ENCODE measurements around the gene SORBS2. TPM values are rescaled to one million over a fixed set of nuclear protein-coding genes. Genes with fewer than 3 reads are reported as not detected.

Gene SORBS2
- total and polyA plus RNA-seq, 2 of the 8 experiments (the other 6 are each of a cell fraction or from before 2014, with no cell fraction given) = 73.0 to 87.1 TPM

DNA sequence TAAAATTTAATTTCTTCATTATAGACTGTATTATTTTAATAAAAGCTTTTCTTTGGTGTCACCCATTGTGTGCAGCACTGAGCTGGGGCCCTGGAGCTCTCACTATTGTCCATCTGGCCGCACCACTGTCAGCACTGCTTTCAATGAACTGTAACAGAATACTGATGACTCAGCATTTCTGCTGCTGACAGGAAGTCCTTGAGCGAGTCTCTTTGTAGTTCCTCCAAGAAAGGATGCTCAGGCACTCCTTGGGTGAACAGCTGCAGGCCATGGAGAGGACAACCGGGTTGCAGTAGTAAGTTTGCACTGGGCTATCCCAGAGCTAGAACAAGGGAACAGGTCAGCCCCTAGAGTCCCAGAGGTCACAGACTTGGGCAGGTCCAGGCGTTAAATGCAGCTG, 81.6 kb downstream of the SORBS2 start:
- peak overlapping the region; percentile 32 for H4K91ac ChIP-seq (replicated peaks; ENCODE audit: insufficient read length, low read length)
- H4K8ac ChIP-seq (ENCODE audit: extremely low read depth, insufficient read depth, low read length) = no peak overlapping the region
- H3K18ac ChIP-seq (ENCODE audit: extremely low read depth, low read length) = no peak overlapping the region
- H2BK20ac ChIP-seq (ENCODE audit: low read length) = peak overlapping the region; percentile 62
- H3K4me3 ChIP-seq (ENCODE audit: extremely low read depth in 1 of 4, insufficient read depth in 2 of 4, low read depth in 3 of 4, low read length in 4 of 4) = no peak overlapping the region
- H3K4me2 ChIP-seq (ENCODE audit: insufficient read depth in 1 of 2, low read depth in 2 of 2, low read length in 2 of 2) = no peak overlapping the region
- ChIA-PET POLR2A (ENCODE audit: partially characterized antibody) (interaction anchor here (1.0 kb wide), 3 partner anchors 8 to 89 kb away, joined by 3 to 5 read pairs (median 3); no protein-coding TSS in a partner anchor), CTCF (ENCODE audit: partially characterized antibody) (interaction anchor here (1.0 to 1.2 kb wide), 4 partner anchors 94 to 137 kb away, joined by 3 to 4 read pairs (median 4); no protein-coding TSS in a partner anchor)
- 0 out of 2 replicates have a peak overlapping the region, but pooled peaks have one; percentile 85 for H2AK5ac ChIP-seq (ENCODE audit: low read depth, low read length)
- no peak overlapping the region for H3K23ac ChIP-seq (ENCODE audit: insufficient read length)
- H2BK120ac ChIP-seq (replicated peaks; ENCODE audit: low read depth, low read length) = peak overlapping the region; percentile 24
- 84% methylated on average over 4 of the region's 4 CpGs; no CpG with 5 or more reads in 1 of the 2 experiments for WGBS, 2 experiments (ENCODE audit: extremely low coverage in 1 of 2, insufficient coverage in 1 of 2, insufficient read length in 1 of 2, insufficient replicate concordance in 2 of 2, low coverage in 1 of 2, low lambda C conversion rate in 2 of 2, missing lambda C conversion rate in 1 of 2)
- H3K27me3 ChIP-seq (replicated peaks in 1 of 4; ENCODE audit: control insufficient read depth in 3 of 4, extremely low read depth in 1 of 4, insufficient read depth in 3 of 4, low read length in 3 of 4) = no peaks in the 10 kb centered on the region
- peaks cover 0 to 4% of the 10 kb centered on the region in 2 experiments; a peak in 2 of 4 replicates for H3K79me2 ChIP-seq (ENCODE audit: control insufficient read depth in 1 of 2, insufficient read depth in 2 of 2, low read length in 2 of 2)
- TF ChIP-seq EZH2 (IDR thresholded peaks at IDR 0.05; ENCODE audit: low read depth, low read length, severe bottlenecking) (no peak), TBP (IDR thresholded peaks at IDR 0.05; ENCODE audit: low read depth, low read length) (no peak), SIN3A (conservative IDR thresholded peaks at IDR 0.05 in 1 of 2, IDR thresholded peaks at IDR 0.05 in 1 of 2; ENCODE audit: low read depth in 1 of 2, low read length in 2 of 2) (no peak), CHD2 (IDR thresholded peaks at IDR 0.05; ENCODE audit: low read length) (no peak), BACH1 (IDR thresholded peaks at IDR 0.05; ENCODE audit: low read length) (peak; percentile 97), HDAC2 (IDR thresholded peaks at IDR 0.05; ENCODE audit: borderline replicate concordance in 1 of 2, low read depth in 2 of 2, low read length in 2 of 2) (no peak), MAFK (IDR thresholded peaks at IDR 0.05; ENCODE audit: low read depth, low read length) (peak; percentile 100), CTBP2 (IDR thresholded peaks at IDR 0.05; ENCODE audit: borderline replicate concordance, insufficient read depth, insufficient read length, low read length) (no peak)
- TF ChIP-seq, protein P1, sequence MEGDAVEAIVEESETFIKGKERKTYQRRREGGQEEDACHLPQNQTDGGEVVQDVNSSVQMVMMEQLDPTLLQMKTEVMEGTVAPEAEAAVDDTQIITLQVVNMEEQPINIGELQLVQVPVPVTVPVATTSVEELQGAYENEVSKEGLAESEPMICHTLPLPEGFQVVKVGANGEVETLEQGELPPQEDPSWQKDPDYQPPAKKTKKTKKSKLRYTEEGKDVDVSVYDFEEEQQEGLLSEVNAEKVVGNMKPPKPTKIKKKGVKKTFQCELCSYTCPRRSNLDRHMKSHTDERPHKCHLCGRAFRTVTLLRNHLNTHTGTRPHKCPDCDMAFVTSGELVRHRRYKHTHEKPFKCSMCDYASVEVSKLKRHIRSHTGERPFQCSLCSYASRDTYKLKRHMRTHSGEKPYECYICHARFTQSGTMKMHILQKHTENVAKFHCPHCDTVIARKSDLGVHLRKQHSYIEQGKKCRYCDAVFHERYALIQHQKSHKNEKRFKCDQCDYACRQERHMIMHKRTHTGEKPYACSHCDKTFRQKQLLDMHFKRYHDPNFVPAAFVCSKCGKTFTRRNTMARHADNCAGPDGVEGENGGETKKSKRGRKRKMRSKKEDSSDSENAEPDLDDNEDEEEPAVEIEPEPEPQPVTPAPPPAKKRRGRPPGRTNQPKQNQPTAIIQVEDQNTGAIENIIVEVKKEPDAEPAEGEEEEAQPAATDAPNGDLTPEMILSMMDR (IDR thresholded peaks at IDR 0.05; ENCODE audit: control extremely low read depth in 1 of 3, insufficient read depth in 1 of 3, low read depth in 1 of 3, low read length in 3 of 3) = no peak
- no peaks in the 10 kb centered on the region for H3K23me2 ChIP-seq (ENCODE audit: low read depth, low read length)
- H3K4me1 ChIP-seq (replicated peaks in 1 of 4; ENCODE audit: control insufficient read depth in 3 of 4, insufficient read depth in 4 of 4, low read length in 3 of 4) = peaks cover 3 to 10% (median 5%) of the 10 kb centered on the region in 4 experiments; a peak in 6 of 7 replicates
- H3K79me1 ChIP-seq (ENCODE audit: low read depth, low read length) = no peaks in the 10 kb centered on the region; the same call in 1 of the 2 replicates
- H3K14ac ChIP-seq (ENCODE audit: insufficient read length) = no peak overlapping the region
- H2BK5ac ChIP-seq (ENCODE audit: low read depth, low read length) = no peak overlapping the region; the same call in 1 of the 2 replicates
- DNase-seq (ENCODE audit: low read depth in 1 of 2, low spot score in 2 of 2) = no peak
- peaks cover 0 to 12% (median 0%) of the 10 kb centered on the region in 4 experiments; a peak in 4 of 8 replicates for H3K36me3 ChIP-seq (ENCODE audit: control insufficient read depth in 2 of 4, insufficient read depth in 4 of 4, low read length in 3 of 4)
- H2AFZ ChIP-seq (ENCODE audit: low read length) = no peak overlapping the region
- no peak overlapping the region for H3K4ac ChIP-seq (replicated peaks; ENCODE audit: insufficient read length, low read depth, low read length)
- no peak overlapping the region for H3K27ac ChIP-seq (ENCODE audit: low read depth, low read length)
- H3K56ac ChIP-seq (replicated peaks; ENCODE audit: insufficient read length, low read depth, low read length) = no peak overlapping the region
- peak; percentile 36 for FAIRE-seq
- no peak overlapping the region for H3K9ac ChIP-seq (replicated peaks in 1 of 4; ENCODE audit: extremely low read depth in 1 of 4, low read depth in 3 of 4, low read length in 3 of 4)
- H4K20me1 ChIP-seq (replicated peaks in 1 of 2; ENCODE audit: control insufficient read depth in 1 of 2, insufficient read depth in 2 of 2, low read length in 2 of 2) = no peaks in the 10 kb centered on the region
- H2BK15ac ChIP-seq (ENCODE audit: low read length) = no peak overlapping the region
- no peak overlapping the region for H2BK12ac ChIP-seq (ENCODE audit: low read depth, low read length)
- H3K9me3 ChIP-seq (ENCODE audit: insufficient read depth in 2 of 2, low read depth in 1 of 2, low read length in 1 of 2) = peaks cover 0 to 2% of the 10 kb centered on the region in 2 experiments; a peak in 2 of 4 replicates
- H4K5ac ChIP-seq (ENCODE audit: insufficient read length, low read depth, low read length) = no peak overlapping the region
